ENCODE measurements around the gene BRF1.

DNA sequence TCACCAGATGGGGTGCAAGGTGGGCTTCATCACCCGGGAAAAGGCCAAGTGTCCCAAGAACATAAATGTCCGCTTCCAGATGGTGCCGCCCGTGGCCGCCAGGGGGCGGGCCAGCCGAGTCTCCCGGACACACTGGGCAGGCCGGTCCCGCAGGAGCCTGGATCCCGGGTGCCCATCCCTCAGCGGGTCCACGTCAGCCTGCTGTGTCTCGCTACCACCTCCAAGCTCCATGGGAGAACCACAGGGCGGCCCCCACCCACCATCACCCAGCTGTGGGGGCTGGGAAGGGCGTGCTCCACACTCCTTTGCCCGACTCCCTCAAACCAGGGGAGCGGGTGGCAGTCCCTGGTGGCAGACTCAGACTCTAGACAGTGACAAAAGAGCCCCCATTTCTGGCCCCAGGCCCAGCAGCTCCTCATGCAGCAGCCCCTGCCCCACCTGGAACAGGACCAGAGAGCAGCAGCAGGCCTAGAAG lies 97.7 kb downstream of the BRF1 start:
- no peak for TF ChIP-seq EP300 (IDR thresholded peaks at IDR 0.05)
- TF ChIP-seq POLR2A (IDR thresholded peaks at IDR 0.05): no peak
- TF ChIP-seq, protein P1, sequence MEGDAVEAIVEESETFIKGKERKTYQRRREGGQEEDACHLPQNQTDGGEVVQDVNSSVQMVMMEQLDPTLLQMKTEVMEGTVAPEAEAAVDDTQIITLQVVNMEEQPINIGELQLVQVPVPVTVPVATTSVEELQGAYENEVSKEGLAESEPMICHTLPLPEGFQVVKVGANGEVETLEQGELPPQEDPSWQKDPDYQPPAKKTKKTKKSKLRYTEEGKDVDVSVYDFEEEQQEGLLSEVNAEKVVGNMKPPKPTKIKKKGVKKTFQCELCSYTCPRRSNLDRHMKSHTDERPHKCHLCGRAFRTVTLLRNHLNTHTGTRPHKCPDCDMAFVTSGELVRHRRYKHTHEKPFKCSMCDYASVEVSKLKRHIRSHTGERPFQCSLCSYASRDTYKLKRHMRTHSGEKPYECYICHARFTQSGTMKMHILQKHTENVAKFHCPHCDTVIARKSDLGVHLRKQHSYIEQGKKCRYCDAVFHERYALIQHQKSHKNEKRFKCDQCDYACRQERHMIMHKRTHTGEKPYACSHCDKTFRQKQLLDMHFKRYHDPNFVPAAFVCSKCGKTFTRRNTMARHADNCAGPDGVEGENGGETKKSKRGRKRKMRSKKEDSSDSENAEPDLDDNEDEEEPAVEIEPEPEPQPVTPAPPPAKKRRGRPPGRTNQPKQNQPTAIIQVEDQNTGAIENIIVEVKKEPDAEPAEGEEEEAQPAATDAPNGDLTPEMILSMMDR (IDR thresholded peaks at IDR 0.05): peak; percentile 84 to 93

Data from suprapubic skin (tissue), 3 donors.